Endothelial cell of umbilical vein (primary cell): ENCODE measurements around the gene SYT6. TPM values are rescaled to one million over a fixed set of nuclear protein-coding genes. Genes with fewer than 3 reads are reported as not detected.

ENCODE experiments used
- BruUV-seq: library from RNA; stranded (reverse); fragments of 400-500 nt; replicated peaks from 2 replicates; lab custom pipeline; 2021; lab: Mats Ljungman, UMichigan
- CTCF ChIA-PET: fragments of 300-600, 350-600 bp; sonication (Branson Sonifier 250); formaldehyde crosslinking; loops from one replicate; lab custom pipeline; 2021; ENCODE audit warnings: antibody characterized with exemption, inconsistent platforms; lab: Charles Lee
- POLR2A ChIA-PET: fragments of 300-600, 350-600 bp; sonication (Branson Sonifier 250); formaldehyde crosslinking; loops from one replicate; lab custom pipeline; 2021; ENCODE audit warnings: antibody characterized with exemption, inconsistent platforms; lab: Charles Lee
- DNase-seq: peaks from one replicate; pipeline ENCODE4 v3.0.0-alpha.2; 2011; ENCODE audit warnings: low read depth, low spot score
- FAIRE-seq: peaks from 2 replicates; lab custom pipeline; 2011; peaks lifted over from hg19 to GRCh38; lab: Jason Lieb, UNC
- H2AFZ ChIP-seq: 2 replicates; pipeline ENCODE4 v1.6.0; 2012; ENCODE audit warnings: low read depth, low read length, control low read depth, inconsistent platforms
- H3K27ac ChIP-seq: 2 replicates; pipeline ENCODE4 v1.5.1; 2011; ENCODE audit warnings: low read depth, mild to moderate bottlenecking, control low read depth, low read length, moderate library complexity; ENCODE audit not compliant: insufficient read depth
- H3K27me3 ChIP-seq, 2 experiments: 2 replicates each; pipeline versions ENCODE4 v1.6.0 to v1.6.1; 2011; ENCODE audit warnings: low read length in 2 of 2, mixed read lengths in 1 of 2; ENCODE audit not compliant: control insufficient read depth in 2 of 2, insufficient read depth in 2 of 2
- H3K36me3 ChIP-seq, 2 experiments: 2 replicates in 1 of 2; 3 replicates in 1 of 2; pipeline ENCODE4 v1.5.1; 2011; ENCODE audit warnings: low read length in 2 of 2, mild to moderate bottlenecking in 1 of 2, moderate library complexity in 1 of 2; ENCODE audit not compliant: control insufficient read depth in 2 of 2, insufficient read depth in 2 of 2; ENCODE audit errors: extremely low read depth in 1 of 2
- H3K4me1 ChIP-seq: 3 replicates; pipeline ENCODE4 v1.5.1; 2011; ENCODE audit warnings: mild to moderate bottlenecking, low read length; ENCODE audit not compliant: control insufficient read depth, insufficient read depth; ENCODE audit errors: extremely low read depth
- H3K4me2 ChIP-seq: 2 replicates; pipeline ENCODE4 v1.6.1; 2011; ENCODE audit warnings: low read length, control low read depth, mixed read lengths; ENCODE audit not compliant: insufficient read depth
- H3K4me3 ChIP-seq, 3 experiments: fragments of 200-600 bp in 1 of 3; sonication (generic), shearing (Covaris generic) in 1 of 3; replicated peaks in 1 of 3; 2 replicates each; pipeline ENCODE4 v1.5.1; 2011 to 2016; ENCODE audit warnings: control low read depth in 3 of 3, low read length in 3 of 3, mild to moderate bottlenecking in 2 of 3, inconsistent platforms in 1 of 3, low read depth in 1 of 3, moderate library complexity in 1 of 3; ENCODE audit not compliant: insufficient read depth in 1 of 3
- H3K79me2 ChIP-seq: 2 replicates; pipeline ENCODE4 v1.6.0; 2012; ENCODE audit warnings: low read length, inconsistent platforms; ENCODE audit not compliant: control insufficient read depth, insufficient read depth
- H3K9ac ChIP-seq: replicated peaks from 2 replicates; pipeline ENCODE3; 2011; ENCODE audit warnings: low read length, control low read depth; ENCODE audit not compliant: insufficient read depth; ENCODE audit errors: extremely low read depth
- H3K9me1 ChIP-seq: replicated peaks from 3 replicates; pipeline ENCODE4 v1.6.0; 2011; ENCODE audit warnings: mild to moderate bottlenecking, low read length; ENCODE audit not compliant: control insufficient read depth, insufficient read depth; ENCODE audit errors: extremely low read depth
- H3K9me3 ChIP-seq: replicated peaks from 2 replicates; pipeline ENCODE4 v1.5.1; 2012; ENCODE audit warnings: low read length, inconsistent platforms; ENCODE audit not compliant: control insufficient read depth, insufficient read depth
- H4K20me1 ChIP-seq: replicated peaks from 2 replicates; pipeline ENCODE3; 2011; ENCODE audit warnings: mild to moderate bottlenecking, low read length; ENCODE audit not compliant: control insufficient read depth, insufficient read depth; ENCODE audit errors: extremely low read depth
- CTCF ChIP-seq, 2 donors: IDR thresholded peaks; 1 replicate in 1 of 2; 2 replicates in 1 of 2; pipeline ENCODE4 v1.5.1; 2011; ENCODE audit warnings: low read length in 2 of 2, mild to moderate bottlenecking in 2 of 2, moderate library complexity in 2 of 2, control low read depth in 1 of 2, inconsistent platforms in 1 of 2, low read depth in 1 of 2; ENCODE audit not compliant: insufficient read depth in 1 of 2; ENCODE audit errors: extremely low read depth in 1 of 2
- EZH2 ChIP-seq: IDR thresholded peaks from 2 replicates; pipeline ENCODE4 v1.6.1; 2012; ENCODE audit warnings: borderline replicate concordance, low read depth, mild to moderate bottlenecking, moderate library complexity, low read length, inconsistent platforms; ENCODE audit not compliant: severe bottlenecking
- FOS ChIP-seq: IDR thresholded peaks from 2 replicates; pipeline ENCODE4 v1.6.1; 2011; ENCODE audit warnings: mild to moderate bottlenecking, low read length, moderate library complexity, borderline replicate concordance; ENCODE audit not compliant: insufficient read depth
- GATA2 ChIP-seq: IDR thresholded peaks from 2 replicates; pipeline ENCODE4 v1.7.0; 2011; ENCODE audit warnings: low read depth, mild to moderate bottlenecking, moderate library complexity, mixed read lengths, low read length; ENCODE audit not compliant: insufficient read length, insufficient read depth
- JUN ChIP-seq: IDR thresholded peaks from 2 replicates; pipeline ENCODE4 v1.6.1; 2011; ENCODE audit warnings: borderline replicate concordance, low read depth; ENCODE audit not compliant: insufficient read length, insufficient read depth
- MYC ChIP-seq: IDR thresholded peaks from one replicate; pipeline ENCODE4 v1.6.1; 2011; ENCODE audit warnings: mild to moderate bottlenecking, low read depth, low read length
- POLR2A ChIP-seq: IDR thresholded peaks from 2 replicates; pipeline ENCODE4 v1.6.1; 2012; ENCODE audit warnings: low read depth, mild to moderate bottlenecking, control low read depth, low read length
- POLR2AphosphoS5 ChIP-seq: IDR thresholded peaks from 2 replicates; pipeline ENCODE4 v1.6.1; 2012; ENCODE audit warnings: low read depth, mild to moderate bottlenecking, control low read depth, low read length, moderate library complexity; ENCODE audit not compliant: insufficient read depth
- dilution Hi-C: fragments of 300-500 bp; cut with MboI; formaldehyde crosslinking; loops from one replicate; pipeline ENCODE4 v1.15.0; 2019; ENCODE audit warnings: low sequenced_read_pairs; ENCODE audit not compliant: extremely low pct_ligation_motif_present
- intact Hi-C: fragments of 100-400 bp; cut with micrococcal nuclease; formaldehyde crosslinking; loops from one replicate; pipeline ENCODE4 v1.10.0; 2022
- polyA plus RNA-seq, 4 experiments: library from polyadenylated mRNA; depleted of rRNA in 3 of 4; stranded (reverse) in 3 of 4; unstranded in 1 of 4; fragments of >200 nt; gene quantifications; 2 replicates each; pipeline versions ENCODE4 v1.2.1 to v1.2.3, GENCODE V29; 2011 to 2012; ENCODE audit warnings: missing spikeins in 1 of 4
- total RNA-seq: library from RNA; stranded (reverse); gene quantifications from 2 replicates; pipeline ENCODE4 v1.2.3, GENCODE V29; 2021
- TF ChIP-seq, protein P1 (sequence below): IDR thresholded peaks from 2 replicates; pipeline ENCODE4 v1.6.1; 2011; ENCODE audit not compliant: insufficient read depth, insufficient read length

The SYT6 gene
- total and polyA plus RNA-seq, 2 donors (not counting 3 experiments of a cell fraction or from before 2014, with no cell fraction given): 0.04 TPM; not detected in 1

- Histone ChIP-seq H3K4me1 (no peaks in the 10 kb centered on the region), H2AFZ (no peak overlapping the region), H3K27me3 (no peaks in the 10 kb centered on the region), H3K36me3 (no peaks in the 10 kb centered on the region), H3K79me2 (no peaks in the 10 kb centered on the region), H3K4me3 (no peak overlapping the region), H4K20me1 (no peaks in the 10 kb centered on the region), H3K9ac (no peak overlapping the region), H3K9me3 (no peaks in the 10 kb centered on the region), H3K9me1 (no peaks in the 10 kb centered on the region), H3K27ac (no peak overlapping the region), H3K4me2 (no peak overlapping the region)
- no TSS peak for BruUV-seq
- ChIA-PET POLR2A (no interaction called here), CTCF (interaction anchor here (0.5 kb wide), 1 partner anchor 1928 kb away, joined by 3 read pairs; no protein-coding TSS in a partner anchor)
- FAIRE-seq: no peak
- dilution Hi-C loops (no loop called here), intact Hi-C loops (no loop called here)
- TF ChIP-seq GATA2 (no peak), JUN (no peak), EZH2 (no peak), FOS (no peak), POLR2A (no peak), CTCF (IDR thresholded peaks at IDR 0.05; ENCODE audit: extremely low read depth in 1 of 2, insufficient read depth in 1 of 2, low read depth in 1 of 2, low read length in 2 of 2) (no peak), POLR2AphosphoS5 (no peak), MYC (no peak)
- TF ChIP-seq, protein P1, sequence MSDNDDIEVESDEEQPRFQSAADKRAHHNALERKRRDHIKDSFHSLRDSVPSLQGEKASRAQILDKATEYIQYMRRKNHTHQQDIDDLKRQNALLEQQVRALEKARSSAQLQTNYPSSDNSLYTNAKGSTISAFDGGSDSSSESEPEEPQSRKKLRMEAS: no peak
- no peak for DNase-seq
Observed at GRCh38 chr1:114107474-114108435, 45.9 kb downstream of the SYT6 start.
